Spleen (tissue), 11 donors: Measurements from ENCODE around the gene RALBP1. TPM values are rescaled to one million over a fixed set of nuclear protein-coding genes. Genes with fewer than 3 reads are reported as not detected.

ENCODE experiments used
- DNase-seq: peaks from one replicate; pipeline ENCODE4 v3.0.0-alpha.2; 2020
- H3K27ac ChIP-seq, 8 donors: fragments of 200-600 bp; sonication (generic) in 7 of 8; 1 replicate in 4 of 8; 2 replicates in 4 of 8; pipeline versions ENCODE4 v1.5.0 to v1.8.0; 2016 to 2021; ENCODE audit warnings: inconsistent platforms in 4 of 8, mild to moderate bottlenecking in 4 of 8, moderate library complexity in 1 of 8
- H3K27me3 ChIP-seq, 7 donors: fragments of 200-600 bp; sonication (generic) in 6 of 7; replicated peaks in 1 of 7; 1 replicate in 4 of 7; 2 replicates in 3 of 7; pipeline versions ENCODE4 v1.5.0 to v1.8.0; 2016 to 2021; ENCODE audit warnings: inconsistent platforms in 3 of 7, mild to moderate bottlenecking in 1 of 7
- H3K36me3 ChIP-seq, 6 donors: fragments of 200-600 bp; sonication (generic) in 5 of 6; 1 replicate in 4 of 6; 2 replicates in 2 of 6; pipeline versions ENCODE4 v1.5.0 to v1.8.0; 2016 to 2021; ENCODE audit warnings: inconsistent platforms in 2 of 6
- H3K4me1 ChIP-seq, 6 donors: fragments of 200-600 bp; sonication (generic) in 5 of 6; 1 replicate in 3 of 6; 2 replicates in 3 of 6; pipeline versions ENCODE4 v1.5.0 to v1.8.0; 2016 to 2021; ENCODE audit warnings: inconsistent platforms in 3 of 6
- H3K4me3 ChIP-seq, 8 donors: fragments of 200-600 bp; sonication (generic) in 7 of 8; 1 replicate in 4 of 8; 2 replicates in 4 of 8; pipeline versions ENCODE4 v1.5.0 to v1.8.0; 2016 to 2021; ENCODE audit warnings: inconsistent platforms in 4 of 8, mild to moderate bottlenecking in 4 of 8, moderate library complexity in 2 of 8
- H3K9me3 ChIP-seq, 8 donors: fragments of 200-600 bp; sonication (generic) in 7 of 8; 1 replicate in 4 of 8; 2 replicates in 4 of 8; pipeline versions ENCODE4 v1.5.0 to v1.8.0; 2016 to 2021; ENCODE audit warnings: inconsistent platforms in 4 of 8
- CTCF ChIP-seq, 11 experiments: fragments of 200-600 bp in 7 of 11; fragments of 450-650 bp in 4 of 11; sonication (generic) in 4 of 11; IDR thresholded peaks in 8 of 11; conservative IDR thresholded peaks in 3 of 11; 1 replicate in 7 of 11; 2 replicates in 4 of 11; pipeline versions ENCODE4 v1.4.0 to v1.8.0; 2016 to 2021; ENCODE audit warnings: antibody characterized with exemption in 11 of 11, inconsistent platforms in 4 of 11, mild to moderate bottlenecking in 1 of 11
- POLR2A ChIP-seq, 3 donors: fragments of 450-650 bp; IDR thresholded peaks; one replicate each; pipeline ENCODE4 v1.5.1; 2017; ENCODE audit warnings: antibody characterized with exemption in 3 of 3, mild to moderate bottlenecking in 1 of 3
- POLR2AphosphoS5 ChIP-seq, 3 donors: sonication (generic); formaldehyde crosslinking; IDR thresholded peaks; one replicate each; pipeline ENCODE4 v1.5.1; 2017; ENCODE audit warnings: antibody characterized with exemption in 3 of 3
- WGBS, 5 donors: extraction: QIAGEN DNeasy Blood & Tissue Kit in 3 of 5; methylation state at CpG; one replicate each; pipeline versions ENCODE4 v1.1.5 to v1.1.7; 2013 to 2018; 5-methylcytosine and 5-hydroxymethylcytosine counted together
- intact Hi-C: fragments of 100-400 bp; cut with DNase I; formaldehyde crosslinking; loops from one replicate; pipeline ENCODE4 v1.15.0; 2023; ENCODE audit warnings: low total_unique reads
- polyA plus RNA-seq, 3 donors: library from polyadenylated mRNA; stranded (reverse); fragments of 200-250 nt; gene quantifications; one replicate each; pipeline ENCODE4 v1.2.1, GENCODE V29; 2013
- total RNA-seq, 7 donors: library from RNA; depleted of rRNA in 3 of 7; stranded (reverse); fragments of >200 nt in 3 of 7; fragmentation: NEBNext Ultra II Directional in 4 of 7; extraction: Animal tissue kit (Norgen Biotek cat#: 25700) in 4 of 7; gene quantifications; one replicate each; pipeline versions ENCODE4 v1.1.0 to v1.2.1, GENCODE V29; 2016 to 2021
- donor health status: healthy with polysubstance abuse.
- donor health status: DM: no; HTN: no; CAD: no; lungs with moderate emphysema.
- donor health status: DM: no; HTN: no; CAD: no.
- donor health status: Bipolar disorder and iron deficiency.
- donor health status: healthy.
- donor health status: DM: no; HTN: no; CAD: no.
- donor health status: DM: yes; HTN: yes; CAD: no.

The RALBP1 gene
- total and polyA plus RNA-seq, 10 donors = 13.6 to 76.4 (median 50.0) TPM

DNA sequence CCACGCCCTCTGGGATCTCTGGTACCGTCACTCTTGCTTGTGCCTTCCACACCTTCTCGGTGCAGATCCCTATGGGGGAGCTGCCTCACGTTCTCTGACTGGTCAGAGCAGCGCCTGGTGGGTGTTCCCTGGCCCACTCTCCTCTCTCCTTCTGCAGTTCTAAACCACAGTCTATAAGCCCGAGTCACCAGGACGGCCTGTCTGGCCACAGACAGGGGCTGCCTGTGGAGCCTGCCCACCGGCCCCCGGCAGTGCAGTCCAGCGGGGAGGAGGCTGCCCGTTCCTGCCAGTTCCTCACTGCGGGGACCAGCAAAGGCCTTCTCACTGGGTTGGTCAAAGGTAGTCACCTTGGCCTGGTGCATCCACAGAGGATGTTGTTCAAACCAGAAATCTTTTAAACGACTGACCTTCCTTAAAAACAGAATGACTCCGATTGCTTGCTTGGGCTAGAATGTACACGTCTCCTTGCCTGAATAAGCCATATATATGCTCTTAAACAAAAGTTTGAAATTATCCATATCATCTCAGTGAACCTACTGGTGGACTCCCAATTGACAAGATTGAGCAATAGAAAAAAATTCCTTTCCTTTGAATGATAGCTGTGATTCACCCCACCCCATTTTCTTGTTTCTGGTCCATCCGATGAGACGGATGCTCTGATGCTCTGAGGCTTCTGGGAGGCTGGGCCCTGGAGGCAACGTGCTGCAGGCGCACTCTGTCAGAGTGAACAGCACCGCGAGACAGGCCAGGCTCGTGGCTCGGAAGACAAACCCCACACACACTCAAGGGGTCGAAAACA is 61.2 kb downstream of the RALBP1 start:
- Histone ChIP-seq H3K4me1 (no peaks in the 10 kb centered on the region), H3K4me3 (no peak overlapping the region), H3K27me3 (no peaks in the 10 kb centered on the region), H3K9me3 (no peaks in the 10 kb centered on the region), H3K36me3 (peaks cover 0 to 88% (median 70%) of the 10 kb centered on the region in 6 donors), H3K27ac (no peak overlapping the region)
- intact Hi-C loops = no loop called here
- 93 to 97% (median 96%) methylated on average over 17 to 23 of the region's 24 CpGs for WGBS, 5 donors
- TF ChIP-seq POLR2A (IDR thresholded peaks at IDR 0.05) = no peak
- no peak for TF ChIP-seq POLR2AphosphoS5 (IDR thresholded peaks at IDR 0.05)
- no peak for TF ChIP-seq CTCF (IDR thresholded peaks at IDR 0.05 in 8 of 11, conservative IDR thresholded peaks at IDR 0.05 in 3 of 11)
- no peak for DNase-seq

GRCh38 chr18:9537677-9538076 is 62.4 kb downstream of the RALBP1 start:
- DNase-seq = no peak
- no peaks in the 10 kb centered on the region for H3K27me3 ChIP-seq
- no peaks in the 10 kb centered on the region for H3K4me1 ChIP-seq
- H3K36me3 ChIP-seq = peaks cover 0 to 76% (median 62%) of the 10 kb centered on the region in 6 donors
- 86 to 97% (median 95%) methylated on average over 6 of the region's 6 CpGs for whole genome bisulfite sequencing, 5 donors
- peak in 1 of 3 donors; percentile 16 for TF ChIP-seq POLR2AphosphoS5 (IDR thresholded peaks at IDR 0.05)
- no peak for TF ChIP-seq CTCF (IDR thresholded peaks at IDR 0.05 in 8 of 11, conservative IDR thresholded peaks at IDR 0.05 in 3 of 11)
- TF ChIP-seq POLR2A (IDR thresholded peaks at IDR 0.05) = no peak
- H3K9me3 ChIP-seq = no peaks in the 10 kb centered on the region
- H3K27ac ChIP-seq = no peak overlapping the region
- intact Hi-C loops = no loop called here
- H3K4me3 ChIP-seq = no peak overlapping the region

DNA sequence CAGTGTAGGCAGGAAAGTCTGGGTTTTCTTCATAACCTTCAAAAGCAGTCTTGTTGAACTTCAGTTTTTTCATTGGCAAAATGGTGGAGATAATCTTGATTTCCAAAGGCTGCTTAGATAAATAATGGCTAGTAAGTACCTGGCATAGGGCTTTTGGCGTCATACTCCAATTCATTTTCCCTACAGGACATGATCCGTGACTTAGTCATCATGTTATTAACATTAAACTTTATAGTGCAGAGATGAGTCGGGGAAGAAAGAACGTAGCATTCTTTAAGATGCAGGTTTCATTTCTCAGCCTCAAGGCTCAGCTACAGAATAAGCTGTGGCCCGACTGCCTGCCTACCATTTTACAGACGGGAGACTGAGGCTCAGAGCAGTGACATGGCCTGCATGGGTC is 64.0 kb downstream of the RALBP1 start:
- intact Hi-C loops = no loop called here
- WGBS, 5 donors = 92 to 98% (median 95%) methylated on average over 6 of the region's 6 CpGs
- no peaks in the 10 kb centered on the region for H3K4me1 ChIP-seq
- TF ChIP-seq POLR2AphosphoS5 (IDR thresholded peaks at IDR 0.05) = no peak
- TF ChIP-seq POLR2A (IDR thresholded peaks at IDR 0.05) = no peak
- no peak for TF ChIP-seq CTCF (IDR thresholded peaks at IDR 0.05 in 8 of 11, conservative IDR thresholded peaks at IDR 0.05 in 3 of 11)
- H3K27ac ChIP-seq = no peak overlapping the region
- DNase-seq = no peak
- no peaks in the 10 kb centered on the region for H3K9me3 ChIP-seq
- H3K4me3 ChIP-seq = no peak overlapping the region
- H3K27me3 ChIP-seq = no peaks in the 10 kb centered on the region
- peaks cover 0 to 60% (median 46%) of the 10 kb centered on the region in 6 donors for H3K36me3 ChIP-seq

- WGBS, 5 donors = 83 to 92% (median 87%) methylated on average over 8 of the region's 8 CpGs
- Histone ChIP-seq H3K36me3 (peaks cover 0 to 60% (median 41%) of the 10 kb centered on the region in 6 donors), H3K4me3 (no peak overlapping the region), H3K27me3 (no peaks in the 10 kb centered on the region), H3K4me1 (no peaks in the 10 kb centered on the region), H3K9me3 (no peaks in the 10 kb centered on the region), H3K27ac (no peak overlapping the region)
- no peak for DNase-seq
- TF ChIP-seq POLR2A (IDR thresholded peaks at IDR 0.05) (no peak), CTCF (IDR thresholded peaks at IDR 0.05 in 8 of 11, conservative IDR thresholded peaks at IDR 0.05 in 3 of 11) (no peak), POLR2AphosphoS5 (IDR thresholded peaks at IDR 0.05) (no peak)
- intact Hi-C loops = no loop called here
Observed at GRCh38 chr18:9539938-9540337, 64.6 kb downstream of the RALBP1 start.
